ENCODE results near the gene ESRP2. TPM values are rescaled to one million over a fixed set of nuclear protein-coding genes. Genes with fewer than 3 reads are reported as not detected.
A peak's percentile ranks its signal among the peaks of the same experiment; 100 is the strongest.

ESRP2 gene
- total RNA-seq, 1 donor from 2014 or later: 26.9 TPM

- Histone ChIP-seq H3K27me3 (ENCODE audit: control insufficient read depth, insufficient read depth, low read length) (no peaks in the 10 kb centered on the region), H3K4me3 (ENCODE audit: low read depth, low read length) (no peak overlapping the region), H3K36me3 (ENCODE audit: control insufficient read depth, insufficient read depth, low read length) (no peaks in the 10 kb centered on the region)
- DNase-seq (ENCODE audit: low read depth): no peak
- TF ChIP-seq CTCF (IDR thresholded peaks at IDR 0.05; ENCODE audit: insufficient read depth, low read length, poor library complexity, severe bottlenecking): no peak
Measured at GRCh38 chr16:68259007-68259825, 23.3 kb upstream of the ESRP2 start.

GRCh38 chr16:68257906-68258800 lies 22.2 kb upstream of the ESRP2 start:
- no peak overlapping the region for H3K4me3 ChIP-seq (ENCODE audit: low read depth, low read length)
- H3K27me3 ChIP-seq (ENCODE audit: control insufficient read depth, insufficient read depth, low read length): no peaks in the 10 kb centered on the region
- TF ChIP-seq CTCF (IDR thresholded peaks at IDR 0.05; ENCODE audit: insufficient read depth, low read length, poor library complexity, severe bottlenecking): no peak
- H3K36me3 ChIP-seq (ENCODE audit: control insufficient read depth, insufficient read depth, low read length): no peaks in the 10 kb centered on the region
- peak; percentile 99 for DNase-seq (ENCODE audit: low read depth)

GRCh38 chr16:68257251-68257905 lies 21.5 kb upstream of the ESRP2 start:
- TF ChIP-seq CTCF (IDR thresholded peaks at IDR 0.05; ENCODE audit: insufficient read depth, low read length, poor library complexity, severe bottlenecking): no peak
- no peak for DNase-seq (ENCODE audit: low read depth)
- no peaks in the 10 kb centered on the region for H3K36me3 ChIP-seq (ENCODE audit: control insufficient read depth, insufficient read depth, low read length)

GRCh38 chr16:68255712-68256111 lies 19.8 kb upstream of the ESRP2 start:
- Histone ChIP-seq H3K27me3 (ENCODE audit: control insufficient read depth, insufficient read depth, low read length) (no peaks in the 10 kb centered on the region), H3K4me3 (ENCODE audit: low read depth, low read length) (no peak overlapping the region), H3K36me3 (ENCODE audit: control insufficient read depth, insufficient read depth, low read length) (no peaks in the 10 kb centered on the region)
- TF ChIP-seq CTCF (IDR thresholded peaks at IDR 0.05; ENCODE audit: insufficient read depth, low read length, poor library complexity, severe bottlenecking): no peak
- DNase-seq (ENCODE audit: low read depth): no peak

More at GRCh38 chr16:68257251-68257905, 21.5 kb upstream of the ESRP2 start:
- Histone ChIP-seq H3K27me3 (ENCODE audit: control insufficient read depth, insufficient read depth, low read length) (no peaks in the 10 kb centered on the region), H3K4me3 (ENCODE audit: low read depth, low read length) (no peak overlapping the region)

- TF ChIP-seq CTCF (IDR thresholded peaks at IDR 0.05; ENCODE audit: insufficient read depth, low read length, poor library complexity, severe bottlenecking): no peak
- H3K4me3 ChIP-seq (ENCODE audit: low read depth, low read length): no peak overlapping the region
- no peak for DNase-seq (ENCODE audit: low read depth)
- H3K27me3 ChIP-seq (ENCODE audit: control insufficient read depth, insufficient read depth, low read length): no peaks in the 10 kb centered on the region
- H3K36me3 ChIP-seq (ENCODE audit: control insufficient read depth, insufficient read depth, low read length): no peaks in the 10 kb centered on the region
Measured at GRCh38 chr16:68253721-68254120, 17.8 kb upstream of the ESRP2 start.
